HCT116 (cell line): ENCODE data around the gene ZBTB12. TPM values are rescaled to one million over a fixed set of nuclear protein-coding genes. Genes with fewer than 3 reads are reported as not detected.

Experiments
- ATAC-seq: fragments of 200-7000 bp; cut with Tn5 transposase; 2 replicates; pipeline ENCODE4 v1.9.1; 2020; ENCODE audit warnings: mild to moderate bottlenecking, moderate library complexity
- BruUV-seq: library from RNA; stranded (reverse); fragments of 400-500 nt; replicated peaks from 2 replicates; lab custom pipeline; 2021; lab: Mats Ljungman, UMichigan
- CTCF ChIA-PET: fragments of 300-600 bp; sonication (Branson Sonifier 250); formaldehyde crosslinking; loops from one replicate; lab custom pipeline; 2021; ENCODE audit warnings: antibody characterized with exemption; lab: Charles Lee
- POLR2A ChIA-PET: fragments of 300-600, 350-600 bp; sonication (Branson Sonifier 250); formaldehyde crosslinking; loops from one replicate; lab custom pipeline; 2021; ENCODE audit warnings: antibody characterized with exemption; lab: Charles Lee
- RAD21 ChIA-PET, 2 experiments: fragments of 300-600 bp; sonication (Branson Sonifier 250); formaldehyde crosslinking; loops; one replicate each; lab custom pipeline; 2023; ENCODE audit warnings: low total read pairs in 2 of 2; ENCODE audit not compliant: uncharacterized antibody in 2 of 2, unreplicated experiment in 2 of 2, low non-redundant PET in 1 of 2; lab: Charles Lee
- DNase-seq: peaks from one replicate; pipeline ENCODE4 v3.0.0-alpha.2; 2010; ENCODE audit warnings: low read depth, low spot score
- H2AFZ ChIP-seq: fragments of 200-600 bp; shearing (Covaris generic), sonication (generic); 2 replicates; pipeline ENCODE4 v1.6.1; 2017; ENCODE audit warnings: low read depth, mixed run types, mixed read lengths, antibody characterized with exemption, low read length; ENCODE audit not compliant: poor library complexity, severe bottlenecking
- H3K27ac ChIP-seq: 2 replicates; pipeline ENCODE4 v1.5.1; 2012; ENCODE audit warnings: low read depth, low read length
- H3K27me3 ChIP-seq: fragments of 200-600 bp; sonication (generic); 2 replicates; pipeline ENCODE4 v1.6.1; 2016; ENCODE audit warnings: mixed run types, low read length, mixed read lengths; ENCODE audit not compliant: insufficient read depth
- H3K36me3 ChIP-seq, 2 experiments: fragments of 200-500 bp in 1 of 2; fragments of 200-600 bp in 1 of 2; sonication (Bioruptor generic) in 1 of 2; sonication (generic) in 1 of 2; 2 replicates each; pipeline versions ENCODE4 v1.5.1 to v1.6.1; 2014 to 2016; ENCODE audit warnings: low read length in 2 of 2, inconsistent platforms in 1 of 2, mixed read lengths in 1 of 2, mixed run types in 1 of 2; ENCODE audit not compliant: insufficient read depth in 2 of 2, control insufficient read depth in 1 of 2
- H3K4me1 ChIP-seq, 2 experiments: fragments of 200-600 bp in 1 of 2; sonication (generic) in 1 of 2; 2 replicates each; pipeline versions ENCODE4 v1.5.1 to v1.6.1; 2012 to 2017; ENCODE audit warnings: low read length in 2 of 2, inconsistent platforms in 1 of 2, mild to moderate bottlenecking in 1 of 2, mixed read lengths in 1 of 2, mixed run types in 1 of 2, moderate library complexity in 1 of 2; ENCODE audit not compliant: insufficient read depth in 2 of 2, control insufficient read depth in 1 of 2
- H3K4me2 ChIP-seq: fragments of 200-600 bp; sonication (generic); 2 replicates; pipeline ENCODE4 v1.6.1; 2017; ENCODE audit warnings: mixed run types, low read length, mixed read lengths
- H3K4me3 ChIP-seq, 2 experiments: fragments of 200-600 bp in 1 of 2; sonication (generic) in 1 of 2; replicated peaks in 1 of 2; 2 replicates each; pipeline ENCODE4 v1.5.1; 2011 to 2016; ENCODE audit warnings: low read length in 2 of 2, control low read depth in 1 of 2, low read depth in 1 of 2, mild to moderate bottlenecking in 1 of 2, mixed read lengths in 1 of 2, mixed run types in 1 of 2
- H3K79me2 ChIP-seq: fragments of 200-600 bp; sonication (generic); 2 replicates; pipeline ENCODE4 v1.6.1; 2017; ENCODE audit warnings: mild to moderate bottlenecking, mixed run types, low read length, moderate library complexity, mixed read lengths; ENCODE audit not compliant: insufficient read depth
- H3K9ac ChIP-seq: fragments of 200-600 bp; sonication (generic); 2 replicates; pipeline ENCODE4 v1.6.1; 2016; ENCODE audit warnings: low read length, mixed read lengths
- H3K9me2 ChIP-seq: fragments of 200-600 bp; sonication (generic), shearing (Covaris generic); 2 replicates; pipeline ENCODE4 v1.6.1; 2017; ENCODE audit warnings: mixed run types, mild to moderate bottlenecking, moderate library complexity; ENCODE audit not compliant: insufficient read depth
- H3K9me3 ChIP-seq, 2 experiments: fragments of 200-500 bp in 1 of 2; fragments of 200-600 bp in 1 of 2; sonication (Bioruptor generic) in 1 of 2; sonication (generic) in 1 of 2; 2 replicates each; pipeline ENCODE4 v1.6.1; 2014 to 2017; ENCODE audit warnings: low read length in 2 of 2, mixed read lengths in 2 of 2, inconsistent platforms in 1 of 2, low read depth in 1 of 2, mild to moderate bottlenecking in 1 of 2, mixed run types in 1 of 2, moderate library complexity in 1 of 2; ENCODE audit not compliant: control insufficient read depth in 1 of 2, insufficient read depth in 1 of 2
- H4K20me1 ChIP-seq: fragments of 200-600 bp; sonication (generic), shearing (Covaris generic); 2 replicates; pipeline ENCODE4 v1.6.1; 2017; ENCODE audit warnings: mixed run types, mild to moderate bottlenecking, moderate library complexity; ENCODE audit not compliant: insufficient read depth
- CBX3 ChIP-seq: IDR thresholded peaks from 2 replicates; pipeline ENCODE4 v1.6.1; 2012; ENCODE audit warnings: low read depth
- CEBPB ChIP-seq: IDR thresholded peaks from 2 replicates; pipeline ENCODE4 v1.6.1; 2012; ENCODE audit warnings: low read depth
- EGR1 ChIP-seq: IDR thresholded peaks from 2 replicates; pipeline ENCODE4 v1.6.1; 2012; ENCODE audit warnings: low read depth
- ELF1 ChIP-seq: IDR thresholded peaks from 2 replicates; pipeline ENCODE4 v1.6.1; 2012; ENCODE audit warnings: low read depth, borderline replicate concordance
- EZH2phosphoT487 ChIP-seq: fragments of 200-600 bp; IDR thresholded peaks from 2 replicates; pipeline ENCODE4 v1.6.1; 2018; ENCODE audit warnings: antibody characterized with exemption, borderline replicate concordance
- JUND ChIP-seq: IDR thresholded peaks from 2 replicates; pipeline ENCODE4 v1.6.1; 2012
- POLR2A ChIP-seq: IDR thresholded peaks from 2 replicates; pipeline ENCODE4 v1.7.0; 2011; ENCODE audit warnings: borderline replicate concordance; ENCODE audit not compliant: insufficient read depth, insufficient read length; ENCODE audit errors: extremely low read depth
- POLR2AphosphoS5 ChIP-seq: IDR thresholded peaks from 2 replicates; pipeline ENCODE4 v1.6.1; 2011; ENCODE audit warnings: mild to moderate bottlenecking, low read depth, low read length, moderate library complexity
- SIN3A ChIP-seq: IDR thresholded peaks from 2 replicates; pipeline ENCODE4 v1.6.1; 2012; ENCODE audit warnings: low read depth
- SP1 ChIP-seq: IDR thresholded peaks from 2 replicates; pipeline ENCODE4 v1.6.1; 2012; ENCODE audit warnings: low read depth
- ZFX ChIP-seq: fragments of 450-650 bp; IDR thresholded peaks from 2 replicates; pipeline ENCODE4 v1.6.1; 2017
- intact Hi-C: fragments of 100-400 bp; cut with micrococcal nuclease; formaldehyde crosslinking; loops from 2 replicates; pipeline ENCODE4 v1.10.0; 2022
- total RNA-seq: library from RNA; stranded (reverse); gene quantifications from one replicate; pipeline ENCODE4 v1.2.1, GENCODE V29; 2021; ENCODE audit not compliant: unreplicated experiment
- TF ChIP-seq, protein P1 (sequence below): IDR thresholded peaks from 2 replicates; pipeline ENCODE4 v1.6.1; 2012; ENCODE audit warnings: low read depth
- TF ChIP-seq, protein P2 (sequence below), 3 experiments: fragments of 200-600 bp in 1 of 3; sonication (generic) in 1 of 3; IDR thresholded peaks in 2 of 3; conservative IDR thresholded peaks in 1 of 3; 2 replicates each; pipeline ENCODE4 v1.5.1; 2012 to 2017; ENCODE audit warnings: low read depth in 2 of 3, low read length in 2 of 3, antibody characterized with exemption in 1 of 3, borderline replicate concordance in 1 of 3, control low read depth in 1 of 3, mild to moderate bottlenecking in 1 of 3, mixed read lengths in 1 of 3, mixed run types in 1 of 3, moderate library complexity in 1 of 3; ENCODE audit not compliant: insufficient read depth in 1 of 3

ZBTB12 gene
- total RNA-seq, 1 experiment from 2014 or later = 10.3 TPM

DNA sequence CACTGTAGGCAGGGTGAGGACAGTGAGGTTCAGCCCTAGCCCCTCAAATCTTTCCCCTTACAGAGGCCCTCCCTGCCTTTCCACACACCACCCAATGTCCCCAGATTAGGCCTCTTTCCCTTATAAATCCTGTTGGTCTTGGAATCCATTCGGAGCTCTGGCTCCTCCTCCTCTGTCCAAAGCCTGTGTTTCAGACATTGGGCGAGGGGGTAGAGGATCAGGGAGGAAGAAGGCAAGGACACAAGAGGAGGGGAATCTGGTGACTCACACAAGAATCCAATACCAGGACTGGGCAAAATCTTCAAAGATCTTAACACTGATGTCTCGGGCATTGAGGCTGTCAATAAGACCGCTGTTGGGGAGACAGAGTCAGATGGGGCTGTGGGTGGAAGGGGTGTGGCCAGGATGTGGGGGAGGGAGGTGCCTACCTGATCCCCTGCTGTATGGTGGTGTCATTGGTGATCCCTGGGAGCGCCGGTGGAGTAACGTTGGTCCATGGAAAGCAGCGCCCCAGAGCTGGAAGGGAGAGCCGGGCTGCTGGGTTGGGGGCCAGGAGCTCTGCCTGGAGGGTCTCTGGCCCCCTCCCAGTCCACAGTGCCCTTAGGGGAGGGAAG, 30.7 kb downstream of the ZBTB12 start:
- Histone ChIP-seq H3K9me2 (no peaks in the 10 kb centered on the region), H3K27me3 (no peaks in the 10 kb centered on the region), H3K9ac (no peak overlapping the region), H3K79me2 (no peaks in the 10 kb centered on the region), H3K4me3 (no peak overlapping the region), H4K20me1 (no peaks in the 10 kb centered on the region), H2AFZ (no peak overlapping the region), H3K9me3 (no peaks in the 10 kb centered on the region), H3K4me1 (peaks cover 6 to 9% of the 10 kb centered on the region in 2 experiments; a peak in 3 of 4 replicates), H3K36me3 (no peaks in the 10 kb centered on the region), H3K27ac (no peak overlapping the region), H3K4me2 (no peak overlapping the region)
- no TSS peak for BruUV-seq
- DNase-seq (no peak), ATAC-seq (peak; percentile 28; the same call in 1 of the 2 replicates)
- TF ChIP-seq ZFX (no peak), EGR1 (no peak), POLR2A (no peak), POLR2AphosphoS5 (no peak), JUND (no peak), SIN3A (no peak), EZH2phosphoT487 (no peak), ELF1 (no peak), CEBPB (no peak), CBX3 (no peak), SP1 (no peak)
- TF ChIP-seq, protein P1, sequence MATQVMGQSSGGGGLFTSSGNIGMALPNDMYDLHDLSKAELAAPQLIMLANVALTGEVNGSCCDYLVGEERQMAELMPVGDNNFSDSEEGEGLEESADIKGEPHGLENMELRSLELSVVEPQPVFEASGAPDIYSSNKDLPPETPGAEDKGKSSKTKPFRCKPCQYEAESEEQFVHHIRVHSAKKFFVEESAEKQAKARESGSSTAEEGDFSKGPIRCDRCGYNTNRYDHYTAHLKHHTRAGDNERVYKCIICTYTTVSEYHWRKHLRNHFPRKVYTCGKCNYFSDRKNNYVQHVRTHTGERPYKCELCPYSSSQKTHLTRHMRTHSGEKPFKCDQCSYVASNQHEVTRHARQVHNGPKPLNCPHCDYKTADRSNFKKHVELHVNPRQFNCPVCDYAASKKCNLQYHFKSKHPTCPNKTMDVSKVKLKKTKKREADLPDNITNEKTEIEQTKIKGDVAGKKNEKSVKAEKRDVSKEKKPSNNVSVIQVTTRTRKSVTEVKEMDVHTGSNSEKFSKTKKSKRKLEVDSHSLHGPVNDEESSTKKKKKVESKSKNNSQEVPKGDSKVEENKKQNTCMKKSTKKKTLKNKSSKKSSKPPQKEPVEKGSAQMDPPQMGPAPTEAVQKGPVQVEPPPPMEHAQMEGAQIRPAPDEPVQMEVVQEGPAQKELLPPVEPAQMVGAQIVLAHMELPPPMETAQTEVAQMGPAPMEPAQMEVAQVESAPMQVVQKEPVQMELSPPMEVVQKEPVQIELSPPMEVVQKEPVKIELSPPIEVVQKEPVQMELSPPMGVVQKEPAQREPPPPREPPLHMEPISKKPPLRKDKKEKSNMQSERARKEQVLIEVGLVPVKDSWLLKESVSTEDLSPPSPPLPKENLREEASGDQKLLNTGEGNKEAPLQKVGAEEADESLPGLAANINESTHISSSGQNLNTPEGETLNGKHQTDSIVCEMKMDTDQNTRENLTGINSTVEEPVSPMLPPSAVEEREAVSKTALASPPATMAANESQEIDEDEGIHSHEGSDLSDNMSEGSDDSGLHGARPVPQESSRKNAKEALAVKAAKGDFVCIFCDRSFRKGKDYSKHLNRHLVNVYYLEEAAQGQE = no peak
- TF ChIP-seq, protein P2, sequence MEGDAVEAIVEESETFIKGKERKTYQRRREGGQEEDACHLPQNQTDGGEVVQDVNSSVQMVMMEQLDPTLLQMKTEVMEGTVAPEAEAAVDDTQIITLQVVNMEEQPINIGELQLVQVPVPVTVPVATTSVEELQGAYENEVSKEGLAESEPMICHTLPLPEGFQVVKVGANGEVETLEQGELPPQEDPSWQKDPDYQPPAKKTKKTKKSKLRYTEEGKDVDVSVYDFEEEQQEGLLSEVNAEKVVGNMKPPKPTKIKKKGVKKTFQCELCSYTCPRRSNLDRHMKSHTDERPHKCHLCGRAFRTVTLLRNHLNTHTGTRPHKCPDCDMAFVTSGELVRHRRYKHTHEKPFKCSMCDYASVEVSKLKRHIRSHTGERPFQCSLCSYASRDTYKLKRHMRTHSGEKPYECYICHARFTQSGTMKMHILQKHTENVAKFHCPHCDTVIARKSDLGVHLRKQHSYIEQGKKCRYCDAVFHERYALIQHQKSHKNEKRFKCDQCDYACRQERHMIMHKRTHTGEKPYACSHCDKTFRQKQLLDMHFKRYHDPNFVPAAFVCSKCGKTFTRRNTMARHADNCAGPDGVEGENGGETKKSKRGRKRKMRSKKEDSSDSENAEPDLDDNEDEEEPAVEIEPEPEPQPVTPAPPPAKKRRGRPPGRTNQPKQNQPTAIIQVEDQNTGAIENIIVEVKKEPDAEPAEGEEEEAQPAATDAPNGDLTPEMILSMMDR (IDR thresholded peaks at IDR 0.05 in 2 of 3, conservative IDR thresholded peaks at IDR 0.05 in 1 of 3; ENCODE audit: borderline replicate concordance in 1 of 3, insufficient read depth in 1 of 3, low read depth in 2 of 3, low read length in 2 of 3) = no peak
- CTCF ChIA-PET = no interaction called here
- POLR2A ChIA-PET = interaction anchor here (1.4 kb wide), 1 partner anchor 9 kb away, joined by 3 read pairs; the partner anchor contains the start of gene NEU1
- RAD21 ChIA-PET = no interaction called here
- intact Hi-C loops = no loop called here
